Measurements from ENCODE around the gene CDK4.
"Not testable (repeated sequence)": the region's sequence is repeated elsewhere in the genome, so short reads cannot be mapped to it uniquely, and the experiment has no call there.

The CDK4 gene

GRCh38 chr12:57721846-57722608, 30.1 kb downstream of the CDK4 start:
- H3K4me3 ChIP-seq (ENCODE audit: low read depth, low read length); H3K27ac ChIP-seq (ENCODE audit: low read depth, low read length); H3K9ac ChIP-seq (ENCODE audit: low read depth, low read length); H3K9me3 ChIP-seq (ENCODE audit: control insufficient read depth, insufficient read depth, low read length); H3K4me1 ChIP-seq (ENCODE audit: control insufficient read depth, insufficient read depth, low read length): not testable (repeated sequence)
- peaks cover 32% of the 10 kb centered on the region for H3K36me3 ChIP-seq (ENCODE audit: control insufficient read depth, insufficient read depth, low read length)
- peaks cover 32% of the 10 kb centered on the region for H3K27me3 ChIP-seq (ENCODE audit: control insufficient read depth, insufficient read depth, low read length)

GRCh38 chr12:57720606-57721595, 31.2 kb downstream of the CDK4 start:
- Histone ChIP-seq H3K27ac (ENCODE audit: low read depth, low read length) (no peak overlapping the region), H3K9me3 (ENCODE audit: control insufficient read depth, insufficient read depth, low read length) (no peaks in the 10 kb centered on the region), H3K27me3 (ENCODE audit: control insufficient read depth, insufficient read depth, low read length) (peaks cover 22% of the 10 kb centered on the region), H3K4me3 (ENCODE audit: low read depth, low read length) (no peak overlapping the region), H3K36me3 (ENCODE audit: control insufficient read depth, insufficient read depth, low read length) (peaks cover 40% of the 10 kb centered on the region), H3K4me1 (ENCODE audit: control insufficient read depth, insufficient read depth, low read length) (no peaks in the 10 kb centered on the region), H3K9ac (ENCODE audit: low read depth, low read length) (no peak overlapping the region)

- Histone ChIP-seq H3K9ac (ENCODE audit: low read depth, low read length) (no peak overlapping the region), H3K9me3 (ENCODE audit: control insufficient read depth, insufficient read depth, low read length) (no peaks in the 10 kb centered on the region), H3K27me3 (ENCODE audit: control insufficient read depth, insufficient read depth, low read length) (peaks cover 15% of the 10 kb centered on the region), H3K4me1 (ENCODE audit: control insufficient read depth, insufficient read depth, low read length) (no peaks in the 10 kb centered on the region), H3K27ac (ENCODE audit: low read depth, low read length) (no peak overlapping the region), H3K4me3 (ENCODE audit: low read depth, low read length) (no peak overlapping the region), H3K36me3 (ENCODE audit: control insufficient read depth, insufficient read depth, low read length) (peaks cover 40% of the 10 kb centered on the region)
These were observed 32.1 kb downstream of the CDK4 start for GRCh38 chr12:57719777-57720605.

GRCh38 chr12:57718641-57719528, 33.2 kb downstream of the CDK4 start:
- no peak overlapping the region for H3K27ac ChIP-seq (ENCODE audit: low read depth, low read length)
- no peak overlapping the region for H3K9ac ChIP-seq (ENCODE audit: low read depth, low read length)
- H3K4me1 ChIP-seq (ENCODE audit: control insufficient read depth, insufficient read depth, low read length) = no peaks in the 10 kb centered on the region
- H3K36me3 ChIP-seq (ENCODE audit: control insufficient read depth, insufficient read depth, low read length) = peaks cover 40% of the 10 kb centered on the region
- H3K9me3 ChIP-seq (ENCODE audit: control insufficient read depth, insufficient read depth, low read length) = no peaks in the 10 kb centered on the region
- no peak overlapping the region for H3K4me3 ChIP-seq (ENCODE audit: low read depth, low read length)
- H3K27me3 ChIP-seq (ENCODE audit: control insufficient read depth, insufficient read depth, low read length) = peaks cover 4% of the 10 kb centered on the region

- peaks cover 40% of the 10 kb centered on the region for H3K36me3 ChIP-seq (ENCODE audit: control insufficient read depth, insufficient read depth, low read length)
- no peak overlapping the region for H3K9ac ChIP-seq (ENCODE audit: low read depth, low read length)
- H3K9me3 ChIP-seq (ENCODE audit: control insufficient read depth, insufficient read depth, low read length) = no peaks in the 10 kb centered on the region
- H3K4me3 ChIP-seq (ENCODE audit: low read depth, low read length) = no peak overlapping the region
- no peaks in the 10 kb centered on the region for H3K27me3 ChIP-seq (ENCODE audit: control insufficient read depth, insufficient read depth, low read length)
- H3K4me1 ChIP-seq (ENCODE audit: control insufficient read depth, insufficient read depth, low read length) = no peaks in the 10 kb centered on the region
- no peak overlapping the region for H3K27ac ChIP-seq (ENCODE audit: low read depth, low read length)
These were observed 34.1 kb downstream of the CDK4 start for GRCh38 chr12:57717846-57718640.

- peaks cover 40% of the 10 kb centered on the region for H3K36me3 ChIP-seq (ENCODE audit: control insufficient read depth, insufficient read depth, low read length)
- no peak overlapping the region for H3K4me3 ChIP-seq (ENCODE audit: low read depth, low read length)
These were observed 35.0 kb downstream of the CDK4 start for GRCh38 chr12:57717131-57717530.

GRCh38 chr12:57716305-57716704, 35.8 kb downstream of the CDK4 start:
- Histone ChIP-seq H3K36me3 (ENCODE audit: control insufficient read depth, insufficient read depth, low read length) (peaks cover 40% of the 10 kb centered on the region), H3K4me1 (ENCODE audit: control insufficient read depth, insufficient read depth, low read length) (no peaks in the 10 kb centered on the region), H3K4me3 (ENCODE audit: low read depth, low read length) (no peak overlapping the region), H3K27ac (ENCODE audit: low read depth, low read length) (no peak overlapping the region), H3K9me3 (ENCODE audit: control insufficient read depth, insufficient read depth, low read length) (no peaks in the 10 kb centered on the region), H3K27me3 (ENCODE audit: control insufficient read depth, insufficient read depth, low read length) (no peaks in the 10 kb centered on the region), H3K9ac (ENCODE audit: low read depth, low read length) (no peak overlapping the region)

More at GRCh38 chr12:57717131-57717530, 35.0 kb downstream of the CDK4 start:
- Histone ChIP-seq H3K27ac (ENCODE audit: low read depth, low read length) (no peak overlapping the region), H3K9ac (ENCODE audit: low read depth, low read length) (no peak overlapping the region), H3K27me3 (ENCODE audit: control insufficient read depth, insufficient read depth, low read length) (no peaks in the 10 kb centered on the region), H3K9me3 (ENCODE audit: control insufficient read depth, insufficient read depth, low read length) (no peaks in the 10 kb centered on the region), H3K4me1 (ENCODE audit: control insufficient read depth, insufficient read depth, low read length) (no peaks in the 10 kb centered on the region)

- Histone ChIP-seq H3K4me3 (ENCODE audit: low read depth, low read length) (no peak overlapping the region), H3K9me3 (ENCODE audit: control insufficient read depth, insufficient read depth, low read length) (no peaks in the 10 kb centered on the region), H3K27ac (ENCODE audit: low read depth, low read length) (no peak overlapping the region), H3K36me3 (ENCODE audit: control insufficient read depth, insufficient read depth, low read length) (peaks cover 37% of the 10 kb centered on the region), H3K4me1 (ENCODE audit: control insufficient read depth, insufficient read depth, low read length) (no peaks in the 10 kb centered on the region), H3K27me3 (ENCODE audit: control insufficient read depth, insufficient read depth, low read length) (no peaks in the 10 kb centered on the region), H3K9ac (ENCODE audit: low read depth, low read length) (no peak overlapping the region)
These were observed 36.3 kb downstream of the CDK4 start for GRCh38 chr12:57715786-57716185.

- not testable (repeated sequence) for H3K9ac ChIP-seq (ENCODE audit: low read depth, low read length); H3K4me1 ChIP-seq (ENCODE audit: control insufficient read depth, insufficient read depth, low read length); H3K27ac ChIP-seq (ENCODE audit: low read depth, low read length); H3K27me3 ChIP-seq (ENCODE audit: control insufficient read depth, insufficient read depth, low read length); H3K4me3 ChIP-seq (ENCODE audit: low read depth, low read length); H3K9me3 ChIP-seq (ENCODE audit: control insufficient read depth, insufficient read depth, low read length)
- H3K36me3 ChIP-seq (ENCODE audit: control insufficient read depth, insufficient read depth, low read length) = peaks cover 32% of the 10 kb centered on the region
These were observed 36.9 kb downstream of the CDK4 start for GRCh38 chr12:57715036-57715748.

Measured in HUES48 (cell line).